Left ventricle myocardium superior (tissue), 1 donor: ENCODE results near the gene INF2. TPM values are rescaled to one million over a fixed set of nuclear protein-coding genes. Genes with fewer than 3 reads are reported as not detected.

Experiments
- ATAC-seq: fragments of 200-7000 bp; cut with Tn5 transposase; one replicate; pipeline ENCODE4 v1.9.1; 2020; ENCODE audit warnings: mild to moderate bottlenecking, moderate library complexity
- DNase-seq: peaks from one replicate; pipeline ENCODE4 v3.0.0-alpha.2; 2020
- intact Hi-C: fragments of 100-400 bp; cut with micrococcal nuclease; formaldehyde crosslinking; loops from one replicate; pipeline ENCODE4 v1.11.0; 2022
- total RNA-seq: library from RNA; stranded (reverse); fragmentation: NEBNext Ultra II Directional; extraction: Animal tissue kit (Norgen Biotek cat#: 25700); gene quantifications from one replicate; pipeline ENCODE4 v1.2.1, GENCODE V29; 2021
- donor health status: DM: no; HTN: yes; CAD: no; lungs with severe emphysema.

INF2 gene
- total RNA-seq, 1 donor from 2014 or later, result 30.4 TPM

DNA sequence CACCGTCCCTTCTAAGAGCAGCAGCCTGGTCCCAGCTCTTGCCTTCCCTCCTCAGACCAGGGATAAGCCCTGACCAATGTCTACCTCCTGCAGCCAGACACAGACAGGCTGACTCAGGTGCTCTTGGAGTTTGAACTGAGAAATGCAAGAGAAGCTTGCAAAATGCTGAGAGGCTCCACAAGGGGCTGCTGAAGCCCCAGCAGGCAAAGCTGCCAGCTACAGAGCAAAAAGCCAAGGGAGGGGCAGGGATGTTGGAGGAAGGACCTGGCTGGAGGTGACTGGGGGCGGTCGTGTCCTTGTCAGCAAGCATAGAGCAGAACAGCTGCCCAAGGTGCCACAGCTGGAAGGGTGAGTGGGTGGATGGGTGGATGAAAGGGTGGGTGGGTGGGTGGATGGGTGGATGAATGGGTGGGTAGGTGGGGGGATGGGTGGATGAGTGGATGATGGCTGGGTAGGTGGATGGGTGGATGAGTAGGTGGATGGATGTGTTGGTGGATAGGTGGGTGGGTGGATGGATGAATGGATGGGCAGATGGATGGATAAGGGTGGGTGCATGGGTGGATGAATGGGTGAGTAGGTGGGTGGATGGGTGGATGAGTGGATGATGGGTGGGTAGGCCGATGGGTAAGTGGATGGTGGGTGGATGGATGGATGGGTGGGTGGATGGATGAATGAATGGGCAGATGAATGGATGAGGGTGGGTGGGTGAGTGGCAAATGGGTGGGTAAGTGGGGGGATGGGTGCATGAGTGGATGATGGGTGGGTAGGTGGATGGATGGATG lies 4.0 kb upstream of the INF2 start:
- intact Hi-C loops, result no loop called here
- DNase-seq (no peak), ATAC-seq (no peak)

DNA sequence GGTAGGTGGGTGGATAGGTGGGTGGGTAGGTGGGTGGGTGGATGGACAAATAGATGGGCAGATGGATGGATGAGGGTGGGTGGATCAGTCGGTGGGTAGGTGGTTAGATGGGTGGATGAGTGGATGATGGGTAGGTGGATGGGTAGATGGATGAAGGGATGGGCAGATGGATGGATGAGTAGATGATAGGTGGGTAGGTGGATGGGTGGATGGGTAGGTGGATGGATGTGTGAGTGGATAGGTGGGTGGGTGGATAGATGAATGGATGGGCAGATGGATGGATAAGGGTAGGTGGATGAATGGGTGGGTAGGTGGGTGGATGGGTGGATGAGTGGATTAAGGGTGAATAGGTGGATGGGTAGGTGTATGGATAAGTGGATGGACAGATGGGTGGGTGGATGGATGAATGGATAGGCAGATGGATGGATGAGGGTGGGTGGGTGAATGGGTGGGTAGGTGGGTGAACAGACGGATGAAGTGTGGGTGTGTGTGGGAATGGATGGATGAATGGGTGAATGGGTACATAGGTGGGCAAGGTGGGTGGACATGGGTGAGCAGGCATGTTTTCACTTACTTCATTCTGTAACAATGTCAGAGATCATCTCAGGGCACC lies 3.3 kb upstream of the INF2 start:
- no peak for DNase-seq
- ATAC-seq, result no peak
- intact Hi-C loops, result no loop called here

DNA sequence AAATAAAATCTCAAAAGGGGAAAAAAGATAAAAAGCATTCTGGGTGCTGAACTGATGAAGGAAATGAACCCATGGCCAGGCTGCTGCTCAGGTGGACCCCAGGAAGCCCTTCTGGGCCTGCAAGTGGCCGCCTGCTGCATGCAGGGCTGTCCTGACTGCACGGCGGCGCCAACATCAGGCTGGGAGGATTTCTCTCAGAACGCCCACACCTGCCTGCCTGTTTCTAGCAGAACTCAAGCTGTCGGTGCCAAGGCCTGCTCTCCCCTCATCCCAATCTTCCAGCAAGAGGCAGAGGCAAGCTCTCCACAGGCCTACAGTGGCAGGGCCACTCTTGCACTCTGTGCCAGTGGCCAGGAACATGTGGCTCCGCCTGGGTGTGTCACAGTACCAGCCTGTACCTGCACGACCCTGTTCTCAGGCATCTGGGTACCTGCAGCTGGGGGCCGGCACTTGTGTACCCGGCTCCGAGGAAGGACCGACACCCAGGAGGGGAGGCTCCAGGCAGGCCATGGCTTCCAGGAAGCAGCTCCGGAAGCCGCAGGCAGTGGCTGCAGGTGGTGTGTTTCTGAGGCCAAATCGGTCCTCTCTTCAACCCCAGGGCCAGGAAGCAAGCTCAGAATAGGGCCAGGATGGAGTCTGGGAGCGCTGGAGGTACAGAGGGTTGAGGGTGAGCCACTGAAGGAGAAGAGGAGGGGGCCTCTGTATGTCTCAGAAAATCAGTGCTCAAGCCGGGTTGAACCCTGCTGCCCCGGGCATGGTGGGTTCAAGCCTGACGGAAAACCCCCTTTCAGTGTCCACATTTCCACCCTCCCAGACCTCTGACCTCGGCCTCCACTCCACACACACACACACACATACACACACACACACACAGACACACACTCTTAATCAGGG lies 2.5 kb upstream of the INF2 start:
- intact Hi-C loops, result no loop called here
- DNase-seq (peak; percentile 39), ATAC-seq (no peak)

DNA sequence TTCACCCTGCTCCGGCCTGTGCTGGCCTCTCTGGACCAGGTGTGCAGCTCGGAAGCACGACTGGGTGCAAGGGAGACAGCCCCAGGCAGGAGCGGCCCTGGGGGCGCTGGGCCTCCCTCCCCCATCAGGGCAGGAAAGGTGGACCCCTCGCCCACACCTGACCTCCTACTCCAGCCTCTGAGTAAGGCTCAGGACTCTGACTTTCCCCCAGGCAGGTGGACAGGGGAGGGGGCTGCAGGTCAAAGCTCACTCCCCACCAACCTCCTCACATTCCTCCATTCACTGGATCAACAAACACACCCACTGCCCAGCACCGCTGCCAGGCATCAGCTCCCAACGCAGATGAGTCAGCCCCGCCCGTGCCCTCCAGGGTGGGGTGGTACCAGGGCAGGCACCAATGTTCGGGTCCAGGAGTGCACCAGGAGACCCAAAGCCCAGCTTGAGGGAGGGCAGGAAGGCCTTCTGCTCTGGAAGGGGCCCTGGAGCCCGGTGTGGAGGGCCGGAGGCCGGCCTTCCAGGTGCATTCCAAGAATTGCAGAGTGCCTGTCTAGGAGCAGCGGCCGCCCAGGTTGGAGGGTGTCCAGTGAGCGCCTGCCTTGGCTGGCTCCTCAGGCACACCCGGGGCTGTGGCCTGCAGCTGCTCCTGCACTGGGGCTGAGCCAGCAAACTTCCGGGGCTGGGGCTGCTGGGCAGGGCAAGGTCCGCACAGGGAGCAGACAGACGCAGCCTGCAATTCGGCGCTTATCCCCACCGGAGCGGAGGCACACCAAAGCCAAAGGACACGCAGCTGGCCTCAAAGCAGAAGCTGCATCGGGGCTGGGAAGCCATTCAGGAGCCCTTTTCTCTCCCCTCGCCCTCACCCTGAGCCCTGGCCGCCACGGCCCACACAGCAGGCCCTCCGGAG lies 1.6 kb upstream of the INF2 start:
- DNase-seq (peak; percentile 91), ATAC-seq (peak; percentile 88)
- intact Hi-C loops, result no loop called here

DNA sequence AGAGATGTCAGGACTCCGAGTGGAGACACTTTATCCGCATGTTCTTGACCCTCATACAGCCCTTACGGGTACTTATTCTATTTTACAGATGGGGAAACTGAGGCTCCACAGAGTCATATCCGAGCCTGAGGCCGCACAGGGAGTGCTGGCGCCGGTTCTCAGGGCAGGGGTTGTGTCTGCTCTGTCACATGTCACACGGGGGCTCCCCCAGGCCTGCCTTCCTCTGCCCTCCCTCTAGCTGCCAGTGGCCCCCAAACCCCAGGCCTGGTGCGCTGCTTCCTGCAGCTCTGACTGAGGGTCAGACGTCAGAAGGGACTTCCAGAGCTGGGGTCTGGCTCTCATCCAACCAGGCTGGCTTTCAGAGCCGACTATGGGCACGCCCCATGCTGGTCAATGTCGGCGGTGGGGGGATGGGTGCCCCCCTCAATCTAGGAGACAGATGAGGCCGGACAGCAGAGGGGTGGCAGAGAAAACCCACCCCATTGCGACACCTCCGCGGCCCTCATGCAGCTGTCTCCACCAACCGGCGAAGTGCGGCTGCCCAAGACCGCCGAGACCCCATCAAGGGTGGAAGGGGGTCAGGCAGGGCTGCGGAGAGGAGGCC lies 811 bp upstream of the INF2 start:
- intact Hi-C loops, result no loop called here
- DNase-seq (peak; percentile 61), ATAC-seq (peak; percentile 13)

DNA sequence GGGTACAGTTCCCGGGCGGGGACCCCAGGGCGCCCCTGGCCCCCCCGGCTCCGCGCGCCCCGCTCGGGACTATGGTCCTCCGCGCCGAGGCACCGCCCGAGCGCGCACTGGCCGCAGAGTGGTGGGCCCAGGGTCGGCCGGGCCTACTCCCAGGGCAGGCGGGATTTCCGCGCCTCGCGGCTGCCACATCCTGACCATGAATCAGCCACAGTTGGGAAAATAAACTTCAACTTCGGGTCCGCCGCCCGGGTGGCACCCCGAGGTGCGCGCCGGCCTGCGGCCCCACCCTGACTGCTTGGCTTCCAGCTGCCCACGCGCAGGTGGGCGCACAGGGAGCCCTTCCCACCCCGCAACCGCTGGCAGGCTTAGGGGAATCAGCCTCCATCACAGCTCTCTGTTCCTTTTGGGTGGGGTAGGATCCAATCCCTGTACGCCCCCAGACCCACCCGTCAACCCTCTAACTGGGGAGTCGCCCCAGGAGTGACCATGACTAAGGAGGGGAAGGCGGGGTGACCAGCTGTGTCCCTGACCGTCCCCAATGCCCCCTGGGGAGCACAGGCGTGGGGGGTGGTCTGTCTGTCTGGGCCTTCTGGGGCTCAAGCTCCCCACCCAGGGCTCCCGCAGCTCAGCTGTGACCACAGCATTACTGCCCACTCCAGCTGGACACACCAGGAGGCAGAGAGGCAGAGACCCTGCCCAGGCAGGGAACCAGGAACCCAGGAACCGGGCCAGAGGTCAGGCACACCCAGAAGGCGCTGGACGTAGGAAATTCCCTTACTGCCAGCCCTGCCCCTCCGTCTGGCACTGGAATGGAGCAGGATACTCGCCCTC lies 678 bp downstream of the INF2 start:
- peak; percentile 13 for ATAC-seq
- intact Hi-C loops, result no loop called here
- peak; percentile 46 for DNase-seq

DNA sequence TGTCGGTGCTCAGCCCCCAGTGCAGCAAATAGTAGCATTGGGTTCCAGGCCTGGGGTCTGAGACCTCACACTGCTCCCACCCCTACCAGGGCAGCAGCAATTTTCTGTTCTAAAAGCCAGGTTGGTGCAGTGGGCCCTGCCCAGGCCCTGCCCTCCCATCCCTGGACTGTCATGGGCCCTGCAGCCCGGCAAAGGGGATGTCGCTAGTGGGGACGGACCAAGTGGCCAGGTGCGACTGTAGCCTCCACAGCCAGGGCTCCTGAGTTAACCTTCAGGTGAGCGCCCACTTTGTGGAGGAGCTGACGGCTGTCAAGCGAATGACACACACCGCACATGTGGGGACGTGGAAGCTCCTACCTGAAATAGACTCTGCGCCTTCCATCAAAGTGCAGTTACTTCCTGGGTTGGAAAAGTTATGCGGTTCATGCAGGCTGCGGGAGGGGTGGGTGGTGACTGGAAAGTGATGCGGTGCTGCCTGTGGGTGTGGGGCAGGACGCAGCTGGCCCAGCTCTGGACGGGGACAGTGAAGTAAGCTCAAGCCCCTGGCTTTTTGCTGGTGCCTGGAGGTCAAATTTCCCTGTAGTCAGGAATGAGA lies 1.5 kb downstream of the INF2 start:
- DNase-seq (peak; percentile 19), ATAC-seq (no peak)
- intact Hi-C loops, result no loop called here

DNA sequence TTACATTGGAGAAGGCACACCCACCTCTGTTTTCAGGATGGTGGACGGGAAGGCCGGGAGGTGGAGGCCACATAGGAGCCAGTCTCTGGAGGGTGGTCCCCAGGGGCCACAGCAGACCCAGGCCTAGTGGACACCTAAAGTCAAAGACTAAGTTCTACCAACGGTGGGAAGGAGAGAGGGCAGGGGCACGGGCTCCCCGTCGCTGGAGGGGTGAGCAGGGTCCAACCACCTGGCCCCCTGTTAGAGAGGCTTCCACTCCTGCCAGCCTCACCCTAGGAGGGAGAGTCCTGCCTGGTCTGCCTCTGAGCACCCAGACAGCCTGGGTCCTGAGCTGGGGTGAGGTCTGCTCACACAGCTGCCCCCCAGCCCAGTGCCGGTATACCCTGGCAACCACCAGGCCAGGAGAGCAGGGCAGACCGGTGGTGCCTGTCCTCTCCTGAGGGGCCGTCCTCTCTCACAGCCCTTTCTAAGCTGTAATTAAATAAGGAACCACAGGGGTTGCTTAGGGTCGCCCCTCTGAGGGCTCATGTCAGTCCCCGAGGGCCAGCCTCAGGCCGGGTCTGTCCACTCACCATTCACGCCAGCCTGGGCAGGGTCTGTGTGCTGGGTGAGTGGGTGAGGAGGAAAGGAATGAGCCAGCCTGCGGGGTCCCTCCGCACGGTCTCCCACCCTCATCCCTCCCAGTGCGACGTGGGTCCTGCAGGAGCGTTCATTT lies 2.3 kb downstream of the INF2 start:
- intact Hi-C loops, result no loop called here
- DNase-seq (peak; percentile 26), ATAC-seq (no peak)

DNA sequence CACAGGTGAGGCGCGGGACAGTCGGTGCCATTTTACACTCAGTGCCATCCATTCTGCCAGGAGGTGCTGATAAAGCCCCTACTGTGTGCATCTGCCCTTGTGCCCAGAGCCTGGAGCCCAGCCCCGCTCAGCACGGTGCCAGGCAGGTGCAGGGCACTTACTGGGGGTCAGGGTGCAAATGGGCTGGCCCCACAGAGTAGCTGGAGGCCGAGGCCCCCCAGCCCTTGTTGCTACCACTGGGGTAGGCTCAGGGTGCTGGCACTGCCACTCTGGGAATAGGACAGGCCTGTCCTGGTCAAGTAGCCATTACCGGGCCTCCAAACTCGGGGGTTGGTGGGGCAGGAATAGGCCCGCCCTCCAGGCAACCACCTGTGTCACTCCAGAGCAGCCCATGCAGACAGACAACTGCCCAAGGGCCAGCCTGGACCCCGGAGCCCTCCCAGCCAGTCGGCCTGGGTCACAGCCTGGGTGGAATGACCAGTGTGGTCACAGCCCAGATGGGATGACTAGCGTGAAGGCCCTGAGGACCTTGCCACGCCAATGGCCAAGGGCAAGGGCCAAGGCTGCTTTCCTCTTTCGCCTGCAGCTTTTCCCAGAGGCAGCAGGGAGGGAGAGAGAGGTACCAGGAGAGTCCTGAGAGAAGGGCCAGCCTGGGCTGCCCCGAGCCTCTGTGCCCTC lies 3.0 kb downstream of the INF2 start:
- DNase-seq (peak; percentile 22), ATAC-seq (no peak)
- intact Hi-C loops, result no loop called here

DNA sequence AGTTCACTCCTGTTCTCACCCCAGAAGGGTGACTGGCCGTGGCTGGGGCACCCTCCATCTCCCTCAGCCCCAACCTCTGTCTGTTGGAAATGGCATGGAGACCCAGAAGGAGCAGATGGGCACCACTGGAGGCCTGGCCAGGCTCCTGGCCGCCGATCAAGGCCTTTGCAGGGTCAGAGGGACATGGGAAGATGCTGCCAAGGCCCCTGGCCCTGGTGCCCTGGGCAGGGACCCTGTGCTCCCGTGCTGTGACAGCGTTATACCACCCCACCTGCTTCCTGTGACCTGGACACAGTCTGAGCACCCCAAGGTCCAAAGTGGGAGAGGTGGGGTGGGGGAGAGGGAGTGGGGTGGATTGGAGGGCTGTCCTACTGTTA lies 3.5 kb downstream of the INF2 start:
- DNase-seq (peak; percentile 16), ATAC-seq (no peak)
- intact Hi-C loops, result no loop called here

DNA sequence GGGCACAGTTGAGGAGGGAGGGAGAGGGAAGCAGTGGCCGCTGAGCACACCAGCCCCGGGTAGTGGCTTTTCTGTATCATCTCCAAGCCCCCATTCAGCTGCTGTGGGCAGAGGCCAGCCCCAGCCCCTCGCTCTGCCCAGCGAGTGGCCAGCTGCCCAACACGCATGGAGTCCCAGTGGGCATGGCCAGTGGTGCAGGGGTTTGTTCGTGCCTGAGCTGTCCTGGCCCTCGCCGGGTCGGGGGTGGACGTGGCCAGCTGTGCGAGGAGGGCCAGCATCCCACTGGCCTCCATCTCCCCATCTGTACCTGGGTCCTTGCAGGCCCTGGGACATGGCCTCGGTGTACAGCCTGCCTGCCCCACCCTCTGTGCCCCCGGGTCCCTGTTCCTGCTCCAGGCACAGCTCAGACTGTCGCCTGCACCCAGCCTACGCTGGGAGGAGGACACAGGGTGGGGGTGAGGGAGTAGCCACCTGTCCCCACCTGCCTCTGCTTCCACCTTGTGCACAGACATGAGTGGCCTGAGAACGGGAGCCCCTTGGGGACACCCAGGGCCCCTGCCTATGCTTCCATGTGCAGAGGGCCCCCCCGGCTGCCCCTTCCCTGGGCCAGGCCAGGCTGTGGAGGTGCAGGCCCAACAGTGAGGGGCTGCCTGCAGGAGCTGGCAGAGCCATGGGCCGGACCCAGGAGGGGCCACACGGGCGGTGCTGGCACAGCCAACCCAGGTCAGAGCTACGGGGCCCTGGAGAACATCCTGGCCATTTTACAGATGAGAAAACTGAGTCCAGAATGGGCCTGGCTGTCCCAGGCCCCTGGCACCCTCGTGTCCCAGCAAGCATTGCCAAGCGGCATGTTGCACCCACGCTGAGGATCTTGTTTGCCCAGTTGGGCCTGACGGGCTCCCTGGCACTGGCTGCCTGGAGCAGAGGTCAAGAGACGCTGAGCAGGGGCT lies 4.3 kb downstream of the INF2 start:
- intact Hi-C loops, result no loop called here
- ATAC-seq, result no peak
- DNase-seq, result peak; percentile 30

DNA sequence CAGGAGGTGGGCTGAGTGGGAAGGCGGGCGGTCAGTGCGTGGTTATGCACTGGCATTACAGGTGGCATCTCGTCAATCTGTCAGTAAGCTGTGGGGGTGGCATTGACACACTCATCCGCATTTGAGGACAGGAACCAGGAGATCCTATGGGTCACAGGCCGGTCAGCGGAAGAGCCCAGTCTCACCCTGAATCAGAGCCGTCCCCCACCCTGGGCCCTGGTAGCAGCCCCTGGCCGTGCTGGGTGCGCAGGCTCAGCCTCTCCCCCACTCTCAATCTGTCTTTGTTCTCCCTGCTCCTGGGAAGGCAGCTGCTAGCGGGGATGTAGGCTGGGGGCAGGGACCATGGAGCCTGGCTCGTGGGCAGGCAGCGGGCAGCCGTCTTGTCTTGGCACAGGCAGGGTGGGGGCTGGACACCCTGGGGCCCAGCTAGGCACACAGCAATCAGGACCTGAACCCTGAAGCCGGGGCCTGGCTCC lies 5.1 kb downstream of the INF2 start:
- intact Hi-C loops, result no loop called here
- DNase-seq, result peak; percentile 39
- ATAC-seq, result no peak

DNA sequence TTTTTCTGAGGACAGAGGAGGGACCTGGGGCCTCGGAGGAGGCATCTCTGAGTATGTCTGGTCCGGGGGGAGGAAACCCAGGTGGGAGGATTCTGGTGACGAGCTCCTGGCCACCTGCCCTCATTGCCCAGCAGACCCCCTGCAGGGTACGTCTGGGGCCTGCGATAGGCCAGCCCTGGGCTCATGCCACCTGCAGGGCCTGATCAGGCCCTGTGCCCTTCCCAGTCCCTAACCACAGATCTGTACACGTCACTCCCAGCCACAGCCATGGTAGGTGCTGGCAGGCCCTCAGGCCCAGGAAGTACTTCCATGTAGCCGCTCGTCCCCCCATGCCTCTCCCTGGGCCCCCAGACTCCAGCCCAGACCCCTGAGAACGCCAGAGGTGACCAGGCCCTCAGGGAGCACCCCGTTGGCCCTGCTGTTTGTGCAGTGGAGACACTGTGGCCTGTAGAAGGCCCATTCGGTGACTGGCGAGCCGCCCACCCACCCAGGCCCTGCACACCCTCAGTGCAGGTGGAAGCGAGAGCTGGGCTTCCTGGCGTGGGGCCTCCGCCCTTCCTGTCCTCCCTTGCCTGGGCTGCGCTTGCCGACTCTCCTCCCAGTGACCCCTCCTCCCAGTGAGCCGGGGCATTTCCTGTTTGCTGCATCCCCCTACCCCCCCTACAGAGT lies 5.7 kb downstream of the INF2 start:
- peak; percentile 26 for ATAC-seq
- DNase-seq, result peak; percentile 65

DNA sequence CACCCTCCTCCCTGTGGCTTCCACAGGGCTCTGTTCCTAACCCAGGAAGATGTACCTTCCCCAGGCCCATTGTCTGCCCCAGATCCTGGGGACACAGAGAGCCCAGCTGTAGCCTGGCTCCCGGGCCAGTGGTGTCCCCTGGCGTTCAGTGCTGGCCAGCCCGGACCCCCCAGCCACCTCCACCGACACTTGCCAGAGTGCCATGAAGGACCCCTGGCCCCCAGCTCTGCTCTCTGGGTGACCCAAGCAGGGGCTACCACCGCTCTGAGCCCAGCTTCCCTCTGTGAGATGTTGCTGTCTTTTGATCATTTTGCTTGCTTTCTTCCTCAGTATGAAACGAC lies 6.2 kb downstream of the INF2 start:
- no peak for DNase-seq
- ATAC-seq, result no peak
- intact Hi-C loops, result no loop called here

More for the DNA sequence above, 5.7 kb downstream of the INF2 start:
- intact Hi-C loops, result no loop called here
